SK-N-DZ (cell line): ENCODE data around the gene PLIN5.

Experiments
- DNase-seq: peaks from one replicate; pipeline ENCODE4 v3.0.0-alpha.2; 2015; ENCODE audit warnings: low spot score

Gene PLIN5

GRCh38 chr19:4523306-4524110 is 11.5 kb downstream of the PLIN5 start:
- no peak for DNase-seq

GRCh38 chr19:4522291-4523002 is 12.6 kb downstream of the PLIN5 start:
- no peak for DNase-seq

GRCh38 chr19:4521888-4522242 is 13.2 kb downstream of the PLIN5 start:
- no peak for DNase-seq

- no peak for DNase-seq
Observed at GRCh38 chr19:4521170-4521887, 13.7 kb downstream of the PLIN5 start.

- DNase-seq: no peak
Observed at GRCh38 chr19:4519521-4520277, 15.3 kb downstream of the PLIN5 start.

GRCh38 chr19:4519172-4519496 is 15.9 kb downstream of the PLIN5 start:
- no peak for DNase-seq

- no peak for DNase-seq
Observed at GRCh38 chr19:4518345-4519171, 16.5 kb downstream of the PLIN5 start, which contains the start of gene PLIN4. Gene PLIN4 (minus strand): TSS chr19:4518486. CDS start chr19:4518272, 214 bp downstream.

GRCh38 chr19:4517451-4518057 is 17.5 kb downstream of the PLIN5 start:
- no peak for DNase-seq

- no peak for DNase-seq
Observed at GRCh38 chr19:4516939-4517300, 18.1 kb downstream of the PLIN5 start.

- no peak for DNase-seq
Observed at GRCh38 chr19:4516199-4516938, 18.7 kb downstream of the PLIN5 start.

- DNase-seq: no peak
Observed at GRCh38 chr19:4515732-4516131, 19.3 kb downstream of the PLIN5 start.

GRCh38 chr19:4513248-4513647 is 21.8 kb downstream of the PLIN5 start:
- no peak for DNase-seq

GRCh38 chr19:4512070-4512469 is 23.0 kb downstream of the PLIN5 start:
- no peak for DNase-seq

- no peak for DNase-seq
Observed at GRCh38 chr19:4511300-4512054, 23.5 kb downstream of the PLIN5 start.

- no peak for DNase-seq
Observed at GRCh38 chr19:4510435-4511255, 24.4 kb downstream of the PLIN5 start.

- DNase-seq: no peak
Observed at GRCh38 chr19:4508698-4509097, 26.3 kb downstream of the PLIN5 start.

- DNase-seq: no peak
Observed at GRCh38 chr19:4507804-4508203, 27.2 kb downstream of the PLIN5 start.

GRCh38 chr19:4507150-4507452 is 27.9 kb downstream of the PLIN5 start:
- no peak for DNase-seq
